ENCODE results near the gene SUN1.

DNA sequence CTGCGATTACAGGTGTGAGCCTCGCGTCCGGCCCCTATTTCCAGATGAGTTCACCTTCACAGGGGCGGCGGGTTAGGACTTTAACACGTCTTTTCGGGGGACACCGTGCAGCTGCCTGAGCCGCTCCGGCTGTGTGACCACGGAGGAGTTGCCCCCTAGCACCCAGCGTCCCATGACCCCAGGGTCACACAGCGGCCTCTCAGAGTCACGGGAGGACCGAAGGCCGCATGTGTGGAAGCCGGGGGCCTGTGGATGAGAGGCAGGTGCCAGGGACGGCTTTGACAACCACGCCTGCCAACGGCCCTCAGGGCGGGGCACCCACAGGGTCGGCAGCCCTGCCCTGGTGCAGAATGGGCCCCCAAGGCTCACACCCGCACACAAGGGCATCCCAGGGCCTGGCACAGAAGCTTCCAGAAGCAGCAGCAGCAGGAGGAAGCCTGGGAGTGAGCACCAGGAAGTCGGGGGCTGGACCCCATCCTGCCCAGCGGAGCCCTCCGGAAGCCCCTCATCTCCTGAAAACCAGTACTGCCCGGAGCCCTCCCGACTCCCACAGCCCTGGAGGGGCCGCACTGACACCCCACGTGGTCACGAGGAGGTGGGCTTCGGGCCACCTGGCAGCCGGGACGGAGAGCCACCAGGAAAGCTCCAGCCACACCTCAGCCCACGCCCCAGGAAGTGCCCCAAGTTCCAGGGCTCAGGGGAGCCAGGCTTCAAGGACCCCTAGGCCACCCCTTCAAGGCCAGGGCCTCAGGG lies 89.5 kb downstream of the SUN1 start:
- TF ChIP-seq, protein P1, sequence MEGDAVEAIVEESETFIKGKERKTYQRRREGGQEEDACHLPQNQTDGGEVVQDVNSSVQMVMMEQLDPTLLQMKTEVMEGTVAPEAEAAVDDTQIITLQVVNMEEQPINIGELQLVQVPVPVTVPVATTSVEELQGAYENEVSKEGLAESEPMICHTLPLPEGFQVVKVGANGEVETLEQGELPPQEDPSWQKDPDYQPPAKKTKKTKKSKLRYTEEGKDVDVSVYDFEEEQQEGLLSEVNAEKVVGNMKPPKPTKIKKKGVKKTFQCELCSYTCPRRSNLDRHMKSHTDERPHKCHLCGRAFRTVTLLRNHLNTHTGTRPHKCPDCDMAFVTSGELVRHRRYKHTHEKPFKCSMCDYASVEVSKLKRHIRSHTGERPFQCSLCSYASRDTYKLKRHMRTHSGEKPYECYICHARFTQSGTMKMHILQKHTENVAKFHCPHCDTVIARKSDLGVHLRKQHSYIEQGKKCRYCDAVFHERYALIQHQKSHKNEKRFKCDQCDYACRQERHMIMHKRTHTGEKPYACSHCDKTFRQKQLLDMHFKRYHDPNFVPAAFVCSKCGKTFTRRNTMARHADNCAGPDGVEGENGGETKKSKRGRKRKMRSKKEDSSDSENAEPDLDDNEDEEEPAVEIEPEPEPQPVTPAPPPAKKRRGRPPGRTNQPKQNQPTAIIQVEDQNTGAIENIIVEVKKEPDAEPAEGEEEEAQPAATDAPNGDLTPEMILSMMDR (IDR thresholded peaks at IDR 0.05; ENCODE audit: low read depth, low read length): no peak
- TF ChIP-seq POLR2A (IDR thresholded peaks at IDR 0.05; ENCODE audit: extremely low read depth, insufficient read length) (no peak), MYC (IDR thresholded peaks at IDR 0.05; ENCODE audit: low read depth, low read length) (no peak)
- TF ChIP-seq, protein P2, sequence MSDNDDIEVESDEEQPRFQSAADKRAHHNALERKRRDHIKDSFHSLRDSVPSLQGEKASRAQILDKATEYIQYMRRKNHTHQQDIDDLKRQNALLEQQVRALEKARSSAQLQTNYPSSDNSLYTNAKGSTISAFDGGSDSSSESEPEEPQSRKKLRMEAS (IDR thresholded peaks at IDR 0.05; ENCODE audit: low read depth, low read length): no peak

All from NB4 (cell line).